SK-N-MC (cell line): Measurements from ENCODE around the gene C2CD2.

Experiments used
- EZH2 ChIP-seq: fragments of 200-600 bp; sonication (generic); IDR thresholded peaks from one replicate; pipeline ENCODE4 v1.6.1; 2017; ENCODE audit warnings: antibody characterized with exemption
- POLR2AphosphoS5 ChIP-seq: IDR thresholded peaks from 2 replicates; pipeline ENCODE4 v1.6.1; 2012; ENCODE audit warnings: mild to moderate bottlenecking, low read depth, low read length, borderline replicate concordance

- TF ChIP-seq POLR2AphosphoS5 (no peak), EZH2 (no peak)
Observed at GRCh38 chr21:41974752-41975053, 20.9 kb upstream of the C2CD2 start.
